Astrocyte (in vitro differentiated cells and primary cell): ENCODE data around the gene CYP4F12.

ENCODE experiments used
- EZH2 ChIP-seq: IDR thresholded peaks from 2 replicates; pipeline ENCODE4 v1.6.1; 2012; ENCODE audit warnings: mild to moderate bottlenecking, low read length, inconsistent platforms; ENCODE audit not compliant: insufficient read depth
- TF ChIP-seq, protein P1 (sequence below): IDR thresholded peaks from 2 replicates; pipeline ENCODE4 v1.5.1; 2011; ENCODE audit warnings: low read depth, mild to moderate bottlenecking, inconsistent platforms, low read length, moderate library complexity; ENCODE audit not compliant: insufficient read depth

GRCh38 chr19:15714638-15715037 lies 41.8 kb downstream of the CYP4F12 start:
- no peak for TF ChIP-seq EZH2
- TF ChIP-seq, protein P1, sequence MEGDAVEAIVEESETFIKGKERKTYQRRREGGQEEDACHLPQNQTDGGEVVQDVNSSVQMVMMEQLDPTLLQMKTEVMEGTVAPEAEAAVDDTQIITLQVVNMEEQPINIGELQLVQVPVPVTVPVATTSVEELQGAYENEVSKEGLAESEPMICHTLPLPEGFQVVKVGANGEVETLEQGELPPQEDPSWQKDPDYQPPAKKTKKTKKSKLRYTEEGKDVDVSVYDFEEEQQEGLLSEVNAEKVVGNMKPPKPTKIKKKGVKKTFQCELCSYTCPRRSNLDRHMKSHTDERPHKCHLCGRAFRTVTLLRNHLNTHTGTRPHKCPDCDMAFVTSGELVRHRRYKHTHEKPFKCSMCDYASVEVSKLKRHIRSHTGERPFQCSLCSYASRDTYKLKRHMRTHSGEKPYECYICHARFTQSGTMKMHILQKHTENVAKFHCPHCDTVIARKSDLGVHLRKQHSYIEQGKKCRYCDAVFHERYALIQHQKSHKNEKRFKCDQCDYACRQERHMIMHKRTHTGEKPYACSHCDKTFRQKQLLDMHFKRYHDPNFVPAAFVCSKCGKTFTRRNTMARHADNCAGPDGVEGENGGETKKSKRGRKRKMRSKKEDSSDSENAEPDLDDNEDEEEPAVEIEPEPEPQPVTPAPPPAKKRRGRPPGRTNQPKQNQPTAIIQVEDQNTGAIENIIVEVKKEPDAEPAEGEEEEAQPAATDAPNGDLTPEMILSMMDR, result no peak
